ENCODE measurements around the gene ZFP69. TPM values are rescaled to one million over a fixed set of nuclear protein-coding genes. Genes with fewer than 3 reads are reported as not detected.

ZFP69 gene
- total RNA-seq, 1 donor from 2014 or later: 4.4 TPM

DNA sequence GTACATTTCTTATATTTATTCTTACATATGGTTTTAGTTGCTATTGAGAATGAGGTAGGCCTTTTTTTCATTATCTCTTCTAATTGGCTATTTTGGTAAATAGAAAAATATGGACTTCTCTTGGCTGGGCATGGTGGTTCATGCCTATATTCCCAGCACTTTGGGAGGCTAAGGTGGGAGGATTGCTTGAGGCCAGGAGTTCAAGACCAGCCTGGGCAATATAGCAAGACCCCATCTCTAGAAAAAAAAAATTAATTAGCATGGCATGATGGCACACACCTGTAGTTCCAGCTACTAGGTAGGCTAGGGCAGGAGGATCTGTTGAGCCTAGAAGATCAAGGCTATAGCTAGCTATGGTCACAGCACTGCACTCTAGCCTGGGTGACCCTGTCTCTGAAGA, 57.5 kb downstream of the ZFP69 start:
- no peak for DNase-seq (ENCODE audit: low spot score in 2 of 2, unreplicated experiment in 2 of 2)
- H3K9me3 Mint-ChIP-seq: peaks cover 17% of the 10 kb centered on the region
- H3K4me3 Mint-ChIP-seq: no peak overlapping the region
- TF ChIP-seq CTCF (IDR thresholded peaks at IDR 0.05; ENCODE audit: unreplicated experiment): no peak
- peaks cover 12% of the 10 kb centered on the region for H3K36me3 Mint-ChIP-seq
- peaks cover 22% of the 10 kb centered on the region for H3K4me1 Mint-ChIP-seq
- no peak overlapping the region for H3K27ac Mint-ChIP-seq
- no peaks in the 10 kb centered on the region for H3K27me3 Mint-ChIP-seq (ENCODE audit: low read depth)

DNA sequence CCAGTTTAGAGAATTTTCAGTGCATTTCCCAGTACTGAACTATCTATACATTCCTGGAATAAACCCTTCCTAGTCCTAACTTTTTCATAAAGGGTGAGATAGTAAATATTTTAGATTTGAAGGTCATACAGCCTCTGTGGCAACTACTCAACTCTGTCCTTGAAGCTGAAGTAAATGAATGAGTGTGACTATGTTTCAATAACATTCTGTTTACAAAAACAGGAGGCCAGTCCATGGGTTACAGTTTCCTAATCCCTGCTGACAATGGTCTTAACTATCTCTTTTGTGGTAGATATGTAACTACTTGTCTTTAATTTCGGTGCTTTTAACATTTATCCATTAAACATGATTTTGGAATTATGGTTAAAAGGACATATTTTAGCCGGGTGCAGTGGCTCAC, 58.6 kb downstream of the ZFP69 start:
- Mint-ChIP-seq H3K4me3 (no peak overlapping the region), H3K4me1 (peaks cover 22% of the 10 kb centered on the region), H3K36me3 (peaks cover 12% of the 10 kb centered on the region), H3K9me3 (peaks cover 12% of the 10 kb centered on the region), H3K27me3 (ENCODE audit: low read depth) (no peaks in the 10 kb centered on the region), H3K27ac (no peak overlapping the region)
- no peak for TF ChIP-seq CTCF (IDR thresholded peaks at IDR 0.05; ENCODE audit: unreplicated experiment)
- DNase-seq (ENCODE audit: low spot score in 2 of 2, unreplicated experiment in 2 of 2): no peak

DNA sequence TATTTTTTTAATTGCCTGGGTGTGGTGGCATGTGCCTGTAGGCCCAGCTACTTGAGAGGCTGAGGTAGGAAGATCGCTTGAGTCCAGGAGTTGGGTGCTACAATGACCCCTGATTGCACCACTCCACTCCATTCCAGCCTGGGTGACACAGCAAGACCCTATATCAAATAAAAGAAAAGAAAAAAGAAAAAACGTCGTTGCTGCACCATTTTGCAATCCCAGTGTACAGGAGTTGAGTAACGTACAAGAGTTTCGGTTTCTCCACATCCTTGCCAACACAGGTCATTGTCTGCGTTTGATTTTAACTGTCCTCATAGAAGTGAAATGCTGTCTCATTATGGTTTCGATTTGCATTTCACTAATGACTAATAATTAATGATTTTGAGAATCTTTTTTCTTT, 62.2 kb downstream of the ZFP69 start:
- TF ChIP-seq CTCF (IDR thresholded peaks at IDR 0.05; ENCODE audit: unreplicated experiment): no peak
- peaks cover 16% of the 10 kb centered on the region for H3K36me3 Mint-ChIP-seq
- H3K27me3 Mint-ChIP-seq (ENCODE audit: low read depth): no peaks in the 10 kb centered on the region
- H3K4me3 Mint-ChIP-seq: no peak overlapping the region
- no peak overlapping the region for H3K27ac Mint-ChIP-seq
- no peaks in the 10 kb centered on the region for H3K4me1 Mint-ChIP-seq
- no peak for DNase-seq (ENCODE audit: low spot score in 2 of 2, unreplicated experiment in 2 of 2)
- H3K9me3 Mint-ChIP-seq: peaks cover 7% of the 10 kb centered on the region

Other genes with a start within 250 kb of the ZFP69 start
- gene TMCO2, start 229.4 kb upstream of the ZFP69 start, total RNA-seq: not detected in 3 replicates
- gene ZMPSTE24, start 219.1 kb upstream of the ZFP69 start, total RNA-seq: 27.2 to 29.0 TPM (median 28.4 TPM) in 3 replicates
- gene COL9A2, start 160.0 kb upstream of the ZFP69 start, total RNA-seq: 45.8 to 50.3 TPM (median 49.9 TPM) in 3 replicates
- 10.9 to 12.4 TPM (median 12.0 TPM) in 3 replicates for gene SMAP2, start 103.6 kb upstream of the ZFP69 start, total RNA-seq
- gene ZFP69B, start 26.8 kb upstream of the ZFP69 start, total RNA-seq: 8.3 to 9.0 TPM (median 8.6 TPM) in 3 replicates
- 15.9 to 16.6 TPM (median 16.5 TPM) in 3 replicates for gene EXO5, start 31.5 kb downstream of the ZFP69 start, total RNA-seq
- 2.9 to 6.0 TPM (median 4.7 TPM) in 3 replicates for gene ZNF684, start 54.3 kb downstream of the ZFP69 start, total RNA-seq
- 12.5 to 13.0 TPM (median 12.9 TPM) in 3 replicates for gene RIMS3, start 188.4 kb downstream of the ZFP69 start, total RNA-seq
- gene NFYC, start 214.4 kb downstream of the ZFP69 start, total RNA-seq: 91.0 to 101 TPM (median 91.2 TPM) in 3 replicates